ENCODE measurements around the gene ZNF507. TPM values are rescaled to one million over a fixed set of nuclear protein-coding genes. Genes with fewer than 3 reads are reported as not detected.
A peak's percentile ranks its signal among the peaks of the same experiment; 100 is the strongest.

The ZNF507 gene
- total and polyA plus RNA-seq, 2 donors from 2014 or later: 3.4 to 23.5 TPM

DNA sequence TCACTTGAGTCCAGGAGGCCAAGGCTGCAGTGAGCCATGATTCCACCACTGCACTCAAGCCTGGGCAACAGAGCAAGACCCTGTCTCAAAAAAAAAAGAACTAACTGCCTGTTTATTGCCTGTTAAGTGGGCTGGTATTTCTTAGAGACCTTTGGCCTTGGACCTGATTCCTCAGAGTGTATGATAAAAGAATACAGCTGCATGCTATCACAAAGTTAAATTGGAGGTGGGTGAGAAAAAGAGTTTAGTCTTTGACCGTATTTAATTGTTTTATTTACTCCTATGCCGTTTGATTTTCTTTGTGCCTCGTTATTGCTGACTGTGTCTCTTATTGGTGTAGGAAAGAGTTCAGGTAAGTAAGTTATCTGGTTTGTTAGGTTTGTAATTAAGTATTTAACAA, 34.9 kb downstream of the ZNF507 start:
- no peaks in the 10 kb centered on the region for H3K4me1 ChIP-seq (ENCODE audit: control insufficient read depth in 2 of 3, insufficient read depth in 2 of 3, low read depth in 1 of 3, low read length in 3 of 3)
- no peak overlapping the region for H3K4me3 ChIP-seq (ENCODE audit: low read length in 3 of 3)
- intact Hi-C loops (cut with DNase I): no loop called here
- H3K9me3 ChIP-seq (ENCODE audit: control insufficient read depth in 2 of 3, insufficient read depth in 1 of 3, low read length in 3 of 3): no peaks in the 10 kb centered on the region
- peaks cover 0 to 19% (median 10%) of the 10 kb centered on the region in 3 donors for H3K36me3 ChIP-seq (ENCODE audit: control insufficient read depth in 2 of 3, insufficient read depth in 3 of 3, low read length in 3 of 3)
- DNase-seq: no peak
- FAIRE-seq: no peak
- no peaks in the 10 kb centered on the region for H3K27me3 ChIP-seq (ENCODE audit: control insufficient read depth, insufficient read depth, low read length)
- H3K9ac ChIP-seq (ENCODE audit: low read length in 3 of 3): no peak overlapping the region
- H3K27ac ChIP-seq (ENCODE audit: low read depth in 2 of 2, low read length in 2 of 2): no peak overlapping the region
- TF ChIP-seq, protein P1, sequence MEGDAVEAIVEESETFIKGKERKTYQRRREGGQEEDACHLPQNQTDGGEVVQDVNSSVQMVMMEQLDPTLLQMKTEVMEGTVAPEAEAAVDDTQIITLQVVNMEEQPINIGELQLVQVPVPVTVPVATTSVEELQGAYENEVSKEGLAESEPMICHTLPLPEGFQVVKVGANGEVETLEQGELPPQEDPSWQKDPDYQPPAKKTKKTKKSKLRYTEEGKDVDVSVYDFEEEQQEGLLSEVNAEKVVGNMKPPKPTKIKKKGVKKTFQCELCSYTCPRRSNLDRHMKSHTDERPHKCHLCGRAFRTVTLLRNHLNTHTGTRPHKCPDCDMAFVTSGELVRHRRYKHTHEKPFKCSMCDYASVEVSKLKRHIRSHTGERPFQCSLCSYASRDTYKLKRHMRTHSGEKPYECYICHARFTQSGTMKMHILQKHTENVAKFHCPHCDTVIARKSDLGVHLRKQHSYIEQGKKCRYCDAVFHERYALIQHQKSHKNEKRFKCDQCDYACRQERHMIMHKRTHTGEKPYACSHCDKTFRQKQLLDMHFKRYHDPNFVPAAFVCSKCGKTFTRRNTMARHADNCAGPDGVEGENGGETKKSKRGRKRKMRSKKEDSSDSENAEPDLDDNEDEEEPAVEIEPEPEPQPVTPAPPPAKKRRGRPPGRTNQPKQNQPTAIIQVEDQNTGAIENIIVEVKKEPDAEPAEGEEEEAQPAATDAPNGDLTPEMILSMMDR (IDR thresholded peaks at IDR 0.05; ENCODE audit: borderline replicate concordance, extremely low read depth, insufficient read depth): no peak

DNA sequence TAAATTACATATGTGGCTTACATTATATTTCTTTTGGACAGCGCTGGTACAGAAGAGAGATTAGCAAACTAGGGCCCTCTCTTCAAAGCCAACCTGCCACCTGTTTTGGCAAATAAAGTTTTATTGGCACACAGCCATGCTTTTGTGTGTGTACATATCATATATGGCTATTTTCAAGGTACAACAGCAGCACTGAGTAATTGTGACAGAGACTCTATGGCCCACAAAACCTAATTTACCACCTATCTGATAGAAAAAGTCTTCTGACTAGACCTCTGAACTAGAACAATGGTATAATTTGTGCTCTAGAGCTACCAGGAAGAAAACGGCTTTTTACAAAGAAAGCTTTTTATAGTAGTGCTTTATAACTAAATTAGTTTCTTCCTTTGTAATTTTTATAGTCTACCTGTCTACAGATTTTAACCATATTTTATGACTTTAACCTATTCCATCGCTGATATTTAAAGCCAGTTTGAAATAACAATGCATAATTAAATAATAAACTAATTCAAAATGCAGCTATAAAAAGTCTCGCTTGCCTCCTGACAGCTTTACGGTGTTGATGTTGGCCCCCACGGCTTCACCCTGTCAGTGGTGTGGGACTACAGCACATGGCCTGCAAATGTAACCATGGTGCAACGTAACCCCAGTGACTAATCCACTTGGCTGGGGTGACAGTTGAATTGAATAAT, 42.4 kb downstream of the ZNF507 start:
- intact Hi-C loops (cut with DNase I): no loop called here
- Histone ChIP-seq H3K4me1 (ENCODE audit: control insufficient read depth in 2 of 3, insufficient read depth in 2 of 3, low read depth in 1 of 3, low read length in 3 of 3) (no peaks in the 10 kb centered on the region), H3K27me3 (ENCODE audit: control insufficient read depth, insufficient read depth, low read length) (no peaks in the 10 kb centered on the region), H3K9me3 (ENCODE audit: control insufficient read depth in 2 of 3, insufficient read depth in 1 of 3, low read length in 3 of 3) (no peaks in the 10 kb centered on the region), H3K36me3 (ENCODE audit: control insufficient read depth in 2 of 3, insufficient read depth in 3 of 3, low read length in 3 of 3) (peaks cover 0 to 8% (median 6%) of the 10 kb centered on the region in 3 donors), H3K4me3 (ENCODE audit: low read length in 3 of 3) (no peak overlapping the region), H3K9ac (ENCODE audit: low read length in 3 of 3) (no peak overlapping the region), H3K27ac (ENCODE audit: low read depth in 2 of 2, low read length in 2 of 2) (no peak overlapping the region)
- FAIRE-seq: no peak
- TF ChIP-seq, protein P1 (IDR thresholded peaks at IDR 0.05; ENCODE audit: borderline replicate concordance, extremely low read depth, insufficient read depth): no peak
- DNase-seq: peak in 3 of 5 donors; percentile 45 to 78 (median 61)

DNA sequence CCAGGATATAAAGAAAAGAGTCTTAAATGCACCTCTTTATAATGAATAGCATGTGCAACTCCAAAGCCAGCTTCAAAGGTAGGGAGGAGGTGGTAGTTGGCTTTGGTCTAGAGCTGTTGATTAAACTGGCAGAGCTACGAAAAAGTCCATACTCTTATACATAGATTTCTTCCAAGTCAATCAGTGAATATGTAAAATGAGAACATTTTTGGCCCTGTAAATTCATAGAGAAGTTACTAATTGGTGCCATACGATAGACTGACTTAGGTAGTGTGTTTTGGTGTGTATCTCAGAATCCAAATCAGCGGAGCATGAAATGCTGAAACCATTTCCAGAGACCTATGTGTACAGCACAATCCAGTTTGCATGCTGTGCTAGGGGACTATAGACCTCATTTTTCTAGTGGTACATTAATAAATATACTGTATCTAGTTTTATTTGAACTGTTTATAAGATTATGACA, 43.0 kb downstream of the ZNF507 start:
- H3K36me3 ChIP-seq (ENCODE audit: control insufficient read depth in 2 of 3, insufficient read depth in 3 of 3, low read length in 3 of 3): peaks cover 0 to 4% (median 3%) of the 10 kb centered on the region in 3 donors
- H3K4me1 ChIP-seq (ENCODE audit: control insufficient read depth in 2 of 3, insufficient read depth in 2 of 3, low read depth in 1 of 3, low read length in 3 of 3): no peaks in the 10 kb centered on the region
- H3K9ac ChIP-seq (ENCODE audit: low read length in 3 of 3): no peak overlapping the region
- TF ChIP-seq, protein P1 (IDR thresholded peaks at IDR 0.05; ENCODE audit: borderline replicate concordance, extremely low read depth, insufficient read depth): no peak
- peak in 2 of 5 donors; percentile 19 to 24 for DNase-seq
- no peak overlapping the region for H3K27ac ChIP-seq (ENCODE audit: low read depth in 2 of 2, low read length in 2 of 2)
- H3K9me3 ChIP-seq (ENCODE audit: control insufficient read depth in 2 of 3, insufficient read depth in 1 of 3, low read length in 3 of 3): no peaks in the 10 kb centered on the region
- no peak overlapping the region for H3K4me3 ChIP-seq (ENCODE audit: low read length in 3 of 3)
- intact Hi-C loops (cut with DNase I): no loop called here
- H3K27me3 ChIP-seq (ENCODE audit: control insufficient read depth, insufficient read depth, low read length): no peaks in the 10 kb centered on the region
- FAIRE-seq: no peak

Measured in kidney (tissue), 14 donors.